ENCODE measurements around the gene PAH.

PAH gene

GRCh38 chr12:102955926-102956737, 39.1 kb upstream of the PAH start:
- no peak for TF ChIP-seq CTCF (IDR thresholded peaks at IDR 0.05)

- TF ChIP-seq CTCF (IDR thresholded peaks at IDR 0.05) = no peak
Measured at GRCh38 chr12:102954134-102954533, 37.1 kb upstream of the PAH start.

GRCh38 chr12:102953221-102953620, 36.2 kb upstream of the PAH start:
- TF ChIP-seq CTCF (IDR thresholded peaks at IDR 0.05) = no peak

GRCh38 chr12:102951841-102952240, 34.8 kb upstream of the PAH start:
- no peak for TF ChIP-seq CTCF (IDR thresholded peaks at IDR 0.05)

- no peak for TF ChIP-seq CTCF (IDR thresholded peaks at IDR 0.05)
Measured at GRCh38 chr12:102950950-102951619, 34.0 kb upstream of the PAH start.

GRCh38 chr12:102950107-102950949, 33.3 kb upstream of the PAH start:
- TF ChIP-seq CTCF (IDR thresholded peaks at IDR 0.05) = peak; percentile 39; the same call in 1 of the 2 replicates

- peak; percentile 98 for TF ChIP-seq CTCF (IDR thresholded peaks at IDR 0.05)
Measured at GRCh38 chr12:102948941-102949352, 31.9 kb upstream of the PAH start.
